ENCODE measurements around the gene TNFAIP6.

Gene TNFAIP6

DNA sequence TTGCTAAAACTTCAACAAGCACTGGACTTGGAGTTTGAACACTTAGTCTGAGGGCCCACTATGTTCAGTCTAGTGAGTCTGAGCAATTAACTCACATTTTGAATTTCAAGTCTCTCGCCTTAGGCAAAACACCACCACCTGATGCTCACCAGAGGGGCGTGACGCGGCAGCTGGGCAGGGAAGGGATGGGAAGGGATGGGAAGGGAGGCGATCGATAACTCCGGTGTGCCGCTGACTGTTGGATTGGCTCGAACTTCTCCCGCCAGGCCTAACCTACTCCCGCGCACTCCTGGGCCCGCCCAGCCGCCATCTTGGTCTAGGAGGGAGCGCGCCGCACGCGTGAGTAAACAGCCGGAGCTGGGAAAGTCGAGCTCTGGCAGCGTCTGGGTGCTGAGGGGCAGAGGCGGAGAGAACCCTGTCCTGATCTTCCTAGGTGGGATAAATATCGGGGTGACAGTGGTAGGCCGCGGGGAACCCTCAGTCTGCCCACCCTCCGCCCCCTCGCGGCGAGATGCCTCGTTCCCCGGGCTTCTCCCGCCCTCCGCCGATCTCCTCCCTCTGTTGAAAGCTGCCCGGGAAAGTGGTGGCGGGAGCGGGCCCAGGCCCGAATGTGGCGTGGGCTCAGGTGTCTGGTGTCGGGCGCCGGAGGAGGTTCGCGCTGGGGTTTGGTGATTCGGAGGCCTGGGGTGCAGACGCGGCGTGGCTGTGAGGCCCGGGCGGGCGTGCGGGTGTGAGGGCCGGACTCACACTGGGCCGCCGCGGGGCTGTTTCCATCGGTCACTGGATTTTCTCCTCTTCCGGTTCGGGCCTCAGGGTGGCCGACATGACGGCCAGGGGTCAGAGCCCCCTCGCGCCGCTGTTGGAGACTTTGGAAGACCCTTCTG lies 52.5 kb downstream of the TNFAIP6 start, which contains the start of gene RIF1 (continued):
- TF ChIP-seq SP2 (tag by site-specific recombination; IDR thresholded peaks at IDR 0.05) (peak; percentile 63), ZEB2 (tag by site-specific recombination; IDR thresholded peaks at IDR 0.05) (peak; percentile 82), ZNF16 (tag by site-specific recombination; IDR thresholded peaks at IDR 0.05; ENCODE audit: low read depth) (no peak), SP3 (tag by site-specific recombination; IDR thresholded peaks at IDR 0.05) (peak; percentile 92), ZNF239 (tag by site-specific recombination; IDR thresholded peaks at IDR 0.05) (no peak), GLI4 (tag by site-specific recombination; IDR thresholded peaks at IDR 0.05) (no peak), ZNF175 (tag by site-specific recombination; IDR thresholded peaks at IDR 0.05) (no peak), ELK4 (IDR thresholded peaks at IDR 0.05; ENCODE audit: borderline replicate concordance, low read depth, low read length) (no peak), ZFP41 (tag by site-specific recombination; IDR thresholded peaks at IDR 0.05; ENCODE audit: borderline replicate concordance) (no peak), TRIM28 (IDR thresholded peaks at IDR 0.05; ENCODE audit: borderline replicate concordance, low read length) (peak; percentile 71; the same call in 1 of the 2 replicates), ZXDB (tag by site-specific recombination; IDR thresholded peaks at IDR 0.05) (peak; percentile 84), ZNF26 (tag by site-specific recombination; IDR thresholded peaks at IDR 0.05) (no peak), ZNF544 (tag by site-specific recombination; IDR thresholded peaks at IDR 0.05) (no peak), BCL11A (tag by site-specific recombination; IDR thresholded peaks at IDR 0.05; ENCODE audit: low read depth) (no peak), PRDM4 (tag by site-specific recombination; IDR thresholded peaks at IDR 0.05) (0 out of 2 replicates have a peak, but pooled peaks have one; percentile 12), ZNF202 (tag by site-specific recombination; IDR thresholded peaks at IDR 0.05; ENCODE audit: borderline replicate concordance) (no peak), ZNF585B (tag by site-specific recombination; IDR thresholded peaks at IDR 0.05) (no peak), ZNF155 (tag by site-specific recombination; IDR thresholded peaks at IDR 0.05) (no peak), ZNF157 (tag by site-specific recombination; IDR thresholded peaks at IDR 0.05) (no peak), ZBTB48 (tag by site-specific recombination; IDR thresholded peaks at IDR 0.05) (no peak), ZNF626 (tag by site-specific recombination; IDR thresholded peaks at IDR 0.05) (no peak), ZNF548 (tag by site-specific recombination; IDR thresholded peaks at IDR 0.05) (no peak), ZNF660 (tag by site-specific recombination; IDR thresholded peaks at IDR 0.05) (no peak; the same call in 1 of the 2 replicates), ZNF561 (tag by site-specific recombination; IDR thresholded peaks at IDR 0.05; ENCODE audit: borderline replicate concordance) (no peak), ZSCAN5A (tag by site-specific recombination; IDR thresholded peaks at IDR 0.05) (no peak), ZNF138 (tag by site-specific recombination; IDR thresholded peaks at IDR 0.05; ENCODE audit: borderline replicate concordance) (no peak), ZSCAN4 (tag by site-specific recombination; IDR thresholded peaks at IDR 0.05) (peak; percentile 19; the same call in 1 of the 2 replicates)
- TF ChIP-seq, protein P1, sequence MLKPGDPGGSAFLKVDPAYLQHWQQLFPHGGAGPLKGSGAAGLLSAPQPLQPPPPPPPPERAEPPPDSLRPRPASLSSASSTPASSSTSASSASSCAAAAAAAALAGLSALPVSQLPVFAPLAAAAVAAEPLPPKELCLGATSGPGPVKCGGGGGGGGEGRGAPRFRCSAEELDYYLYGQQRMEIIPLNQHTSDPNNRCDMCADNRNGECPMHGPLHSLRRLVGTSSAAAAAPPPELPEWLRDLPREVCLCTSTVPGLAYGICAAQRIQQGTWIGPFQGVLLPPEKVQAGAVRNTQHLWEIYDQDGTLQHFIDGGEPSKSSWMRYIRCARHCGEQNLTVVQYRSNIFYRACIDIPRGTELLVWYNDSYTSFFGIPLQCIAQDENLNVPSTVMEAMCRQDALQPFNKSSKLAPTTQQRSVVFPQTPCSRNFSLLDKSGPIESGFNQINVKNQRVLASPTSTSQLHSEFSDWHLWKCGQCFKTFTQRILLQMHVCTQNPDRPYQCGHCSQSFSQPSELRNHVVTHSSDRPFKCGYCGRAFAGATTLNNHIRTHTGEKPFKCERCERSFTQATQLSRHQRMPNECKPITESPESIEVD (tag by site-specific recombination; IDR thresholded peaks at IDR 0.05): no peak
- TF ChIP-seq, protein P2, sequence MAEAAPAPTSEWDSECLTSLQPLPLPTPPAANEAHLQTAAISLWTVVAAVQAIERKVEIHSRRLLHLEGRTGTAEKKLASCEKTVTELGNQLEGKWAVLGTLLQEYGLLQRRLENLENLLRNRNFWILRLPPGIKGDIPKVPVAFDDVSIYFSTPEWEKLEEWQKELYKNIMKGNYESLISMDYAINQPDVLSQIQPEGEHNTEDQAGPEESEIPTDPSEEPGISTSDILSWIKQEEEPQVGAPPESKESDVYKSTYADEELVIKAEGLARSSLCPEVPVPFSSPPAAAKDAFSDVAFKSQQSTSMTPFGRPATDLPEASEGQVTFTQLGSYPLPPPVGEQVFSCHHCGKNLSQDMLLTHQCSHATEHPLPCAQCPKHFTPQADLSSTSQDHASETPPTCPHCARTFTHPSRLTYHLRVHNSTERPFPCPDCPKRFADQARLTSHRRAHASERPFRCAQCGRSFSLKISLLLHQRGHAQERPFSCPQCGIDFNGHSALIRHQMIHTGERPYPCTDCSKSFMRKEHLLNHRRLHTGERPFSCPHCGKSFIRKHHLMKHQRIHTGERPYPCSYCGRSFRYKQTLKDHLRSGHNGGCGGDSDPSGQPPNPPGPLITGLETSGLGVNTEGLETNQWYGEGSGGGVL (tag by site-specific recombination; IDR thresholded peaks at IDR 0.05): no peak
